GM20000 (cell line): ENCODE measurements around the gene APOBEC3C.
"Not testable (repeated sequence)": the region's sequence is repeated elsewhere in the genome, so short reads cannot be mapped to it uniquely, and the experiment has no call there.

Source experiments
- DNase-seq: peaks from one replicate; pipeline ENCODE4 v3.0.0; 2012; ENCODE audit warnings: low spot score
- TF ChIP-seq, protein P1 (sequence below): IDR thresholded peaks from 2 replicates; pipeline ENCODE4 v1.5.1; 2012; ENCODE audit warnings: mild to moderate bottlenecking, control low read depth; ENCODE audit errors: extremely low read depth, missing control alignments

APOBEC3C gene

DNA sequence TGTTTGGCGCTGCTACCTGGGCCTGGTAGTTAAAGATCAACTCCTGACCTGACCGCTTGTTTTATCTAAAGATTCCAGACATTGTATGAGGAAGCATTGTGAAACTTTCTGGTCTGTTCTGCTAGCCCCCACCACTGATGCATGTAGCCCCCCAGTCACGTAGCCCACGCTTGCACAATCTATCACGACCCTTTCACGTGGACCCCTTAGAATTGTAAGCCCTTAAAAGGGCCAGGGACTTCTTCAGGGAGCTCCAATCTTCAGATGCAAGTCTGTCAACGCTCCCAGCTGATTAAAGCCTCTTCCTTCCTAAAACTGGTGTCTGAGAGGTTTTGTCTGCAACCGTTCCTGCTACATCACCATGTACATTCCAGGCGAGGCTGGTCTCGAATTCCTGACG, 41.6 kb downstream of the APOBEC3C start:
- TF ChIP-seq, protein P1, sequence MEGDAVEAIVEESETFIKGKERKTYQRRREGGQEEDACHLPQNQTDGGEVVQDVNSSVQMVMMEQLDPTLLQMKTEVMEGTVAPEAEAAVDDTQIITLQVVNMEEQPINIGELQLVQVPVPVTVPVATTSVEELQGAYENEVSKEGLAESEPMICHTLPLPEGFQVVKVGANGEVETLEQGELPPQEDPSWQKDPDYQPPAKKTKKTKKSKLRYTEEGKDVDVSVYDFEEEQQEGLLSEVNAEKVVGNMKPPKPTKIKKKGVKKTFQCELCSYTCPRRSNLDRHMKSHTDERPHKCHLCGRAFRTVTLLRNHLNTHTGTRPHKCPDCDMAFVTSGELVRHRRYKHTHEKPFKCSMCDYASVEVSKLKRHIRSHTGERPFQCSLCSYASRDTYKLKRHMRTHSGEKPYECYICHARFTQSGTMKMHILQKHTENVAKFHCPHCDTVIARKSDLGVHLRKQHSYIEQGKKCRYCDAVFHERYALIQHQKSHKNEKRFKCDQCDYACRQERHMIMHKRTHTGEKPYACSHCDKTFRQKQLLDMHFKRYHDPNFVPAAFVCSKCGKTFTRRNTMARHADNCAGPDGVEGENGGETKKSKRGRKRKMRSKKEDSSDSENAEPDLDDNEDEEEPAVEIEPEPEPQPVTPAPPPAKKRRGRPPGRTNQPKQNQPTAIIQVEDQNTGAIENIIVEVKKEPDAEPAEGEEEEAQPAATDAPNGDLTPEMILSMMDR: no peak
- no peak for DNase-seq

DNA sequence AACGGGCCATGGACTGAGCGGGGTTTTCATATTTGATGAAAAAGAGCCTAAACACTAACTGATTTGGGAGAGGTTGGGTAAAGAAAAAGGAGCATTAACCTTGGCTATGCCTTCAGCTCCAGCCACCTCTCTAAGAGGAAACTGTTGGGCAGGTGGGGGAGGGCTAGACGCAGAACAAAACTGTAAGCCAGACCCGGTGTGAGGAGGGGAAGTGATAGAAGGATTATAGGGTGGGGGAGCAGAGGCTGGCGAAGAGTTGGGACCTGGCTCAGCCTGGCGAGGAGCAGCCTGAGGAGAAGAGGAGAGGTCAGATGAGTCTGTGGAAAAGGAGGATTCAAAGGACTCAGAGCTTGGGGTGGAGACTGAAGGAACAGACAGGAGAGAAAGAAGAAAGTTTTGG, 47.2 kb downstream of the APOBEC3C start:
- DNase-seq: not testable (repeated sequence)

DNA sequence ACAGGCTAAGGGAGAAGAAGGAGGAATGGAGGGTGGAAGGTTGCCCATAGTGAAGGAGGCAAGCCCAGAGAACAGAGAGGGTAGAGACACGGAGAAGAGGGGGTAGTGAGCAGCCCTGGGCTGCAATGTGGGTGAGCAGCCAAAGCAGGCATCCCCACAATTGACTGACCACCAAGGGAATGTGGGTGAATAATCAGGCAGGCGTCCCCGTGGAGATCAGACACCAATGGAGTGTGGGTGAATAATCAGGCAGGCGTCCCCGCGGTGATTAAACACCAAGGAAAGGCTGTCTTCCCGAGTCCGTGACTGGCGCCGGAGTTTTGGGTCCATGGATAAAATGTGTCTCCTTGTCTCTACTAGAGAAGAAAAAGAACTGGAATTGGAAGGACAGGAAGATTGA, 47.9 kb downstream of the APOBEC3C start:
- not testable (repeated sequence) for DNase-seq

DNA sequence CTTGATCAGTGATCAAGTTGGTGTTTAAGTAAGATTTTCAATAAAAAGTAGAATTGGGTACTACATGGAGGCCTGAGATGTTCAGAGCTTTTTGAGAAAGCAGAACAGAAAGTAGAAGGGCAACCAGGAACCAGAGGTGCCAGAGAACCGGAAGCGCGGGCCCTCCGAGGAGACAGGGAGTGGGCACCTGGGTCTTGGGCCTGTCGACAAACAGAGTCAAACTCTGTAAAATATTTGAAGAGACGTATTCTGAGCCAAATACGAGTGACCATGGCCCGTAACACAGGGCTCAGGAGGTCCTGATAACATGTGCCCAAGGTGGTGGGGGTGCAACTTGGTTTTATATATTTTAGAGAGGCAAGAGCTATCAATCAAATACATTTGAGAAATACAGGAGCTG, 49.8 kb downstream of the APOBEC3C start:
- DNase-seq: not testable (repeated sequence)

DNA sequence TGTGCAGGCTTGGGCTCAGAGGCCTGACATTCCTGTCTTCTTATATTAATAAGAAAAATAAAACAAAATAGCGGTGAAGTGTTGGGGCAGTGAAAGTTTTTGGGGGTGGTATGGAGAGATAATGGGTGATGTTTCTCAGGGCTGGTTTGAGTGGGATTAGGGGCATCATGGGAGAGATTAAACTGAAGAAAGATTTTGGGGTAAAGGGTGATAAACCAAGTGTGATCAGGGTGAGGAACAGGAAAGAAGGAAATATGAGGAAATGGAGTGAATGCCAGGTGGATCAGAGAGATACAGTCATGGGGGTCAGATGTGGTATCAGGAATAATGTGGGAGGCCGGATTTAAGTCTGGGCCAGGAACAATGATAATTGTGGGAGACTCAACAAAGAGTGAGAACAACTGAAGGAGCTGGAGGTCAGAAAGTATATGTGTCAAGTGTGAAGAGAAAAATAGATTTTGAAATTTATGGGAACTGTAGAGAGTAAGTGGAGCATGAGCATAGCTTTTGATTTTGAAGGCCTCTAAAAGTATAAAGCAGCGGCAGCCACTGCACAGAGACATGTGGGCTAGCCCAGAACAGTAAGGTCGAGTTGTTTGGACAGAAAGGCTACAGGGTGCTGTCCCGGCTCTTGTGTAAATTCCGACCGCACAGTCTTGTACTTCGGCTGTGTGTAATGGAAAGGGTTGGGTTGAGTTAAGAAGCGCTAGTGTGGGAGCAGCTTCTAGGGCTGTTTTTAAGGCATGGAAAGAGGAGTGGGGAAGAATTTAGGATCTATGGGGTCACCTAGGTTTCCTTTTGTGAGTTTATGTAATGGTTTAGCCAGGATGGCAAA, 52.6 kb downstream of the APOBEC3C start:
- not testable (repeated sequence) for DNase-seq

DNA sequence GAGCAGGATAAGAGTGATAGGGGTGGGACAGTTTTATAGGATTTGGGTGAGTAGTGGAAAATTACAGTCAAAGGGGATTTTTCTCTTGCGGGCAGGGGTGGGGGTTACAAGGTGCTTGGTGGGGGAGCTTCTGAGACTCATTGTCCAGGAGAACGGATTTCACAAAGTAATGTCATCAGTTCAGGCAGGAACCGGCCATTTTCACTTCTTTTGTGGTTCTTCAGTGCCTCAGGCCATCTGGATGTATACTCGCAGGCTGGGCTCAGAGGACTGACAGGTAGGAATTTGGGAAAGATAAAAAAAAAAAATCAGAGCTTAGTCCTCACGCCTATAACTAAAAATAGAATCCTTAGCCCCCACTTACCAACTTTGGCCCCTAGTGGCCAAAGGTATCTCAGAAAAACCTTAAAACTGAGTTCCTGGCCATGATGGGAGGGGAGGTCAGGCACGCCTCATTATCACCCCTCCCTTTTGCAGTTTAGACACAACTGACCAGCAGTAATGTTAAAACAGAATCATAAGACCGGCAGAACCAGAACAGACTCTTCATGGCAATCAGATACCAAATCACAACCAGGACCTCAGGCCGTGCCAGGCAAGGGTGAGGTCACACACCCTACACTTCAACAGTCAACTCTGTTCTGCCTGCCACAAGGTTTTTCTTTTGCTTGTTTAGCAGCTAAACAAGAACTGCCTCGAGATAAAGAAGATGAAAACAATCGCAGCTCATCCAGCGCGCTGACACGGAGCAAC, 54.2 kb downstream of the APOBEC3C start:
- TF ChIP-seq, protein P1: no peak
- DNase-seq: no peak
